Measurements from ENCODE around the gene FLCN. TPM values are rescaled to one million over a fixed set of nuclear protein-coding genes. Genes with fewer than 3 reads are reported as not detected.
"Not testable (repeated sequence)": the region's sequence is repeated elsewhere in the genome, so short reads cannot be mapped to it uniquely, and the experiment has no call there.

Gene FLCN, protein sequence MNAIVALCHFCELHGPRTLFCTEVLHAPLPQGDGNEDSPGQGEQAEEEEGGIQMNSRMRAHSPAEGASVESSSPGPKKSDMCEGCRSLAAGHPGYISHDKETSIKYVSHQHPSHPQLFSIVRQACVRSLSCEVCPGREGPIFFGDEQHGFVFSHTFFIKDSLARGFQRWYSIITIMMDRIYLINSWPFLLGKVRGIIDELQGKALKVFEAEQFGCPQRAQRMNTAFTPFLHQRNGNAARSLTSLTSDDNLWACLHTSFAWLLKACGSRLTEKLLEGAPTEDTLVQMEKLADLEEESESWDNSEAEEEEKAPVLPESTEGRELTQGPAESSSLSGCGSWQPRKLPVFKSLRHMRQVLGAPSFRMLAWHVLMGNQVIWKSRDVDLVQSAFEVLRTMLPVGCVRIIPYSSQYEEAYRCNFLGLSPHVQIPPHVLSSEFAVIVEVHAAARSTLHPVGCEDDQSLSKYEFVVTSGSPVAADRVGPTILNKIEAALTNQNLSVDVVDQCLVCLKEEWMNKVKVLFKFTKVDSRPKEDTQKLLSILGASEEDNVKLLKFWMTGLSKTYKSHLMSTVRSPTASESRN
- 10 to 100 TPM; 22.9 to 55.7 (median 30.7) TPM for total RNA-seq
- polyA plus RNA-seq: 30.7 TPM
- long read RNA-seq, donor 1, transcript FLCN-203 (8 exons, 1,692 nt): minor isoform, 5 of 47 reads
- long read RNA-seq, donor 1, transcript FLCN-201 (14 exons, 3,638 nt): major isoform, 15 of 47 reads
- long read RNA-seq, donor 1, partial matches to known transcripts: 10 of 47 reads
- long read RNA-seq, donor 1, other reads (novel, unspliced or antisense): 16 of 47 reads
- long read RNA-seq, donor 2, transcript FLCN-203 (8 exons, 1,692 nt): minor isoform, 7 of 30 reads
- long read RNA-seq, donor 2, transcript FLCN-201 (14 exons, 3,638 nt): major isoform, 10 of 30 reads
- long read RNA-seq, donor 2, partial matches to known transcripts: 3 of 30 reads
- long read RNA-seq, donor 2, other reads (novel, unspliced or antisense): 10 of 30 reads
- long read RNA-seq, donor 3, transcript FLCN-201 (14 exons, 3,638 nt): major isoform, 27 of 71 reads
- long read RNA-seq, donor 3, partial matches to known transcripts: 14 of 71 reads
- long read RNA-seq, donor 3, other reads (novel, unspliced or antisense): 26 of 71 reads
- long read RNA-seq, donor 4, partial matches to known transcripts: 1 of 12 reads
- long read RNA-seq, donor 4, other reads (novel, unspliced or antisense): 8 of 12 reads

GRCh38 chr17:17237026-17237799 is at the start of gene FLCN:
Gene FLCN, minus strand, starts transcription at chr17:17237168. Its CDS starts 9,031 bp downstream, at chr17:17228137.
- intact Hi-C loops (cut with DNase I): no loop called here
- DNase-seq (peak; percentile 94 to 99 (median 97)), ATAC-seq (peak; percentile 97)
- H3K27ac ChIP-seq (ENCODE audit: low read length): peak within 1 kb of the TSS; percentile 95
- no peaks in the 10 kb centered on the region for H3K9me3 ChIP-seq (ENCODE audit: control insufficient read depth, low read length)
- H3K4me3 ChIP-seq (ENCODE audit: low read length): peak within 1 kb of the TSS; percentile 97
- H3K27me3 ChIP-seq (ENCODE audit: control insufficient read depth, insufficient read depth): no peaks in the 10 kb centered on the region
- H3K4me1 ChIP-seq (ENCODE audit: control insufficient read depth, insufficient read depth, low read length): peaks cover 13% of the 10 kb centered on the region
- under 1% methylated on average over 53 of the region's 53 CpGs for WGBS

DNA sequence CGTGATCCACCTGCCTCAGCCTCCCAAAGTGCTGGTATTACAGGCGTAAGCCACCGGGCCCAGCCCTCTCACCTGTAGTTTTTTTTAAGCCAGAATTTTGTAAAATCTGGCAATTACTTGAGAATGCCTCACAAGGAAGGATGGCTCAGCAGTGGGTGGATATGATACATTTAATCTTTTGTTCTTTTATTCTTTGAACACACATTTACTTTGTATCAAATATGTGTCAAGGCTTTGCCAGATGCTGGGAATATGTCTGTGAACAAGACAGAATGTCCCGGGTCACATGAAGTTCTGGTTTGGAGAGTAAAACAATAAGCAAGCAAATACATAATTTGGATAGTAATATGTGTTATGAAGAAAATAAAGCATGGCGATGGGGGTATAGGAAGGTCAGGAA is 49.0 kb upstream of the FLCN start:
- no peak overlapping the region for H3K4me3 ChIP-seq (ENCODE audit: low read length)
- 92% methylated on average over 5 of the region's 5 CpGs for WGBS
- DNase-seq: no peak
- H3K9me3 ChIP-seq (ENCODE audit: control insufficient read depth, low read length): no peaks in the 10 kb centered on the region
- H3K4me1 ChIP-seq (ENCODE audit: control insufficient read depth, insufficient read depth, low read length): peaks cover 2% of the 10 kb centered on the region
- intact Hi-C loops (cut with DNase I): no loop called here
- no peaks in the 10 kb centered on the region for H3K27me3 ChIP-seq (ENCODE audit: control insufficient read depth, insufficient read depth)
- ATAC-seq: no peak
- no peak overlapping the region for H3K27ac ChIP-seq (ENCODE audit: low read length)

DNA sequence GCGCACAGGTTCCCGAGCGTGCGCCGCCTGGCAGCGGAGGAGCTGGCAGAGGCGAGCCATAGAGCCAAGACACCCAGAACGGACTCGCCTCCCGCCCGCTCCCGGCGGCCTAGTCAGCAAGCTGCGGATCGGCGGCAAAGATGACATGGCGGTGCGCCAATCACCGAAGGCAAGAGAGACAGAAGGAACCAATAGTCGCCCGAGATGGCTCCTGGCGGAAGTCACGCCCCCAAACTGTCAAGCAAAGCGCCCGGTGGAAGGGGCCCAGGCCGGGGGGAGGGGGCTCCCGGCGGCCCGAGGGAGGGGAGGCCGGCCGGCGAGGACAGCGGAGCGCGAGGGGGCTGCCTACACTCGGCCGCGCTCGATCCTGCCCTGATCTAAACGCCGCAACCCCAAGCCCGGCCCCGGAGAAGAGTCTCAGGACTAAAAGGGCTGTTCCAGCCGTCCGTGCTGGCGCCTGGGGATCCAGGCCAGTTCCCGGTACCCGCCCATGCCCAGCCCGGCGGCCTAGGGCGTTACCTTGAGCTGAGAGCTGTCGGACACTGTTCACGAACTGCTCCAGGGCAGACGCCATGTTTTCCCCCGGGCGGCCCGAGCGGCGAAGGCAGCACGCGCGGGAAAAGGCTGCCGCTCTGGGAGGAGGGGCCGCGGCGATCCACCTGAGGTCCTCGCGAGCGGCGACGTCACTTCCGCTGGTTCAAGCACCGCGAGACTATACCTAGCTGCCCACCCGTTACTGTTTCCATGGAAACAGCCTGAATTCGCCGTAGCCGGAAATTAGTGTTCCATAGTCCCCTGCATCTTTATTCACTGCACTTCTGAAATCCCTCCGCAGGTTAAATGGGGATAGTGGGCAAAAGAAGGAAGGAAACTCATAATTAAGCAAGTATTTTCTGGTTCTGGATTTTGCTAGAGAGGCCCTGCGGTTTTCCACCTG is 43.9 kb upstream of the FLCN start, which contains the start of gene COPS3:
TSS of gene COPS3 (minus strand) at position 634 of the 937 bp plus-strand sequence. CDS start at position 574, 60 bp downstream.
- ATAC-seq (peak; percentile 98), DNase-seq (peak; percentile 99 to 100 (median 99))
- H3K4me3 ChIP-seq (ENCODE audit: low read length): peak within 1 kb of the TSS; percentile 61
- peaks cover 2% of the 10 kb centered on the region for H3K4me1 ChIP-seq (ENCODE audit: control insufficient read depth, insufficient read depth, low read length)
- intact Hi-C loops (cut with DNase I): no loop called here
- under 1% methylated on average over 80 of the region's 80 CpGs for WGBS
- H3K27me3 ChIP-seq (ENCODE audit: control insufficient read depth, insufficient read depth): no peaks in the 10 kb centered on the region
- no peaks in the 10 kb centered on the region for H3K9me3 ChIP-seq (ENCODE audit: control insufficient read depth, low read length)
- H3K27ac ChIP-seq (ENCODE audit: low read length): peak within 1 kb of the TSS; percentile 86

DNA sequence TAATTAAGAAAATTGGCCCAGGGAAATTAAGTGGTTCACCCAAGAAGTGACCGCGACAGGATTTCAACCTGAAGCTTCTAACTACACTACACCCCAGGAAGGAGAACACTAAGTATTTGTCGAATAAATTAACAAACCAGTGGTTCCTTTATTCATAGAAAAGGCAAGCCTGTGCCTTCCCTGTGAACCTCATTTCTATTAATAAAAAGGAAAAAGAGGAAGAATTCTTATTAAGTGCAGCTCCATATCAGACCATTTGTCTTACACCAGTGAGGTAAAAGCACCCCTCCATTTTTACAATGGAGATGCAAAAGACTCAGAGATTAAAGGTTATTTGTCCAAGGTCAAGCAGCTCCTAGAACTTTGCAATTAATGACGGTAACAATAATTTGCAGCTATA is 42.3 kb upstream of the FLCN start:
- Histone ChIP-seq H3K27me3 (ENCODE audit: control insufficient read depth, insufficient read depth) (no peaks in the 10 kb centered on the region), H3K4me1 (ENCODE audit: control insufficient read depth, insufficient read depth, low read length) (peaks cover 2% of the 10 kb centered on the region), H3K27ac (ENCODE audit: low read length) (no peak overlapping the region), H3K9me3 (ENCODE audit: control insufficient read depth, low read length) (no peaks in the 10 kb centered on the region), H3K4me3 (ENCODE audit: low read length) (peak overlapping the region; percentile 61)
- DNase-seq (no peak), ATAC-seq (no peak)
- intact Hi-C loops (cut with DNase I): no loop called here
- 78% methylated on average over 4 of the region's 4 CpGs for WGBS

DNA sequence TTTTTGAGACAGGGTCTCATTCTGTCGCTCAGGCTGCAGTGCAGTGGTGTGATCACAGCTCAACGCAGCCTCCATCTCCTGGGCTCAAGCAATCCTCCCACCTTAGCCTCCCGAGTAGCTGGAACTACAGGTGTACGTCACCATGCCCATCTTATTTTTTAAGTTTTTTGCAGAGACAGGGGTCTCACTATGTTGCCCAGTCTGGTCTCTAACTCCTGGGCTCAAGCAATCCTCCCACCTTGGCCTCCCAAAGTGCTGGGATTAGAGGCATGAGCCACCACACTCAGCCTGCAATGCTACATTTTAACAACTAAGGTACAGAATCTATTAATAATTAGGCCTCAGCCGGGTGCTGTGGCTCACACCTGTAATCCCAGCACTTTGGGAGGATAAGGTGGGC is 40.5 kb upstream of the FLCN start:
- ATAC-seq; H3K9me3 ChIP-seq (ENCODE audit: control insufficient read depth, low read length); H3K4me1 ChIP-seq (ENCODE audit: control insufficient read depth, insufficient read depth, low read length); DNase-seq; H3K27me3 ChIP-seq (ENCODE audit: control insufficient read depth, insufficient read depth); H3K27ac ChIP-seq (ENCODE audit: low read length); intact Hi-C loops (cut with DNase I); H3K4me3 ChIP-seq (ENCODE audit: low read length): not testable (repeated sequence)
- WGBS: 95% methylated on average over 5 of the region's 5 CpGs

DNA sequence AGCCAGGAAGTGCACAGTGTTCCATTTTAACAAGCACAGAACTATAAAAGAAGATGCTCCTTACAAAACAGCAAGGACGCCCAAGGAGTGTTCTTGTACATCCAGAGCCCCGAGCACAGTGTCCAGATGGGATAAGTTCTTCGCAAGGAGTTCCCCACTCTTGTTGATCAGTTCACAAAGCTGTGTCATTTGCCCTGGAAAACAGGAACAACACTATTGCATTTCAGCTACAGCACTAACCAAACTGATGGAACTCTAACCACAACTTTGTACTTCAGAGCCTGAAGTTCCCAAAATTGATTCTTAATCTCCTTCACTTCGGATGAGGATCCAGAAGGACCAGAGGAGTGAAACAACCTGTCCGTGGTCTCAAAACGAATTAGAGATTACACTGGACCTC is 39.0 kb upstream of the FLCN start:
- intact Hi-C loops (cut with DNase I): no loop called here
- DNase-seq (no peak), ATAC-seq (no peak)
- WGBS: 74% methylated on average over 6 of the region's 6 CpGs
- no peak overlapping the region for H3K27ac ChIP-seq (ENCODE audit: low read length)
- no peaks in the 10 kb centered on the region for H3K4me1 ChIP-seq (ENCODE audit: control insufficient read depth, insufficient read depth, low read length)
- H3K27me3 ChIP-seq (ENCODE audit: control insufficient read depth, insufficient read depth): no peaks in the 10 kb centered on the region
- no peak overlapping the region for H3K4me3 ChIP-seq (ENCODE audit: low read length)
- H3K9me3 ChIP-seq (ENCODE audit: control insufficient read depth, low read length): no peaks in the 10 kb centered on the region

- intact Hi-C loops (cut with DNase I): no loop called here
- no peaks in the 10 kb centered on the region for H3K27me3 ChIP-seq (ENCODE audit: control insufficient read depth, insufficient read depth)
- ATAC-seq (no peak), DNase-seq (no peak)
- no peaks in the 10 kb centered on the region for H3K4me1 ChIP-seq (ENCODE audit: control insufficient read depth, insufficient read depth, low read length)
- no peak overlapping the region for H3K4me3 ChIP-seq (ENCODE audit: low read length)
- no peak overlapping the region for H3K27ac ChIP-seq (ENCODE audit: low read length)
- H3K9me3 ChIP-seq (ENCODE audit: control insufficient read depth, low read length): no peaks in the 10 kb centered on the region
- WGBS: 85% methylated on average over 9 of the region's 9 CpGs
These were observed 33.2 kb upstream of the FLCN start for GRCh38 chr17:17269926-17270773.

DNA sequence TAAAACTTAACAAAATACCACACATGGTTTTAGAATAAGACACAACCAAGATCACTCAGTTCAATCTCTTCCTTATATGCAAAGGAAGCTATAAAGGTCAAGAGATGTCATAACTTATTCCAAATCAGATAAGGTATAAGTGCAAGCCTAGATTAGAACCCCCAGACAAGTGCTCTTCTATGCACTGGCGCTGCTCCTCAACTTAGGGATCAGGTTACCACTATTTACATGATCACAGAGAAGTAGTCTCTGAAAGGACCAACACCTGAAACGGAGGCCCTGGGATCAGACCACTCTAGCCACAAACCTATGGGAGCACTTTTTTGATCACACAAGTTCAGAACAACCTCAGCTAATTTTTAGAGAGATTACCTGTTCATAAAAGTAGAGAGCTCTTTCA is 27.5 kb upstream of the FLCN start:
- 73% methylated on average over 2 of the region's 2 CpGs for WGBS
- H3K27me3 ChIP-seq (ENCODE audit: control insufficient read depth, insufficient read depth): no peaks in the 10 kb centered on the region
- no peak for ATAC-seq
- no peaks in the 10 kb centered on the region for H3K4me1 ChIP-seq (ENCODE audit: control insufficient read depth, insufficient read depth, low read length)
- H3K9me3 ChIP-seq (ENCODE audit: control insufficient read depth, low read length): no peaks in the 10 kb centered on the region
- no peak overlapping the region for H3K27ac ChIP-seq (ENCODE audit: low read length)
- intact Hi-C loops (cut with DNase I): no loop called here
- DNase-seq: no peak
- H3K4me3 ChIP-seq (ENCODE audit: low read length): no peak overlapping the region

- no peaks in the 10 kb centered on the region for H3K9me3 ChIP-seq (ENCODE audit: control insufficient read depth, low read length)
- ATAC-seq: no peak
- no peaks in the 10 kb centered on the region for H3K4me1 ChIP-seq (ENCODE audit: control insufficient read depth, insufficient read depth, low read length)
- no peaks in the 10 kb centered on the region for H3K27me3 ChIP-seq (ENCODE audit: control insufficient read depth, insufficient read depth)
- H3K27ac ChIP-seq (ENCODE audit: low read length): no peak overlapping the region
- no peak for DNase-seq
- 95% methylated on average over 4 of the region's 4 CpGs for WGBS
- H3K4me3 ChIP-seq (ENCODE audit: low read length): no peak overlapping the region
- intact Hi-C loops (cut with DNase I): no loop called here
These were observed 22.0 kb upstream of the FLCN start for GRCh38 chr17:17258998-17259397.

All from right cardiac atrium (tissue), 5 donors.